NOMO-1 treated with DMSO at 0.1 percent for 48 hours (cell line): ENCODE measurements around the gene TMF1.

Experiments
- DNase-seq: peaks from one replicate; lab custom pipeline; 2025; ENCODE audit not compliant: unreplicated experiment; lab: John Stamatoyannopoulos, UW

The TMF1 gene

DNA sequence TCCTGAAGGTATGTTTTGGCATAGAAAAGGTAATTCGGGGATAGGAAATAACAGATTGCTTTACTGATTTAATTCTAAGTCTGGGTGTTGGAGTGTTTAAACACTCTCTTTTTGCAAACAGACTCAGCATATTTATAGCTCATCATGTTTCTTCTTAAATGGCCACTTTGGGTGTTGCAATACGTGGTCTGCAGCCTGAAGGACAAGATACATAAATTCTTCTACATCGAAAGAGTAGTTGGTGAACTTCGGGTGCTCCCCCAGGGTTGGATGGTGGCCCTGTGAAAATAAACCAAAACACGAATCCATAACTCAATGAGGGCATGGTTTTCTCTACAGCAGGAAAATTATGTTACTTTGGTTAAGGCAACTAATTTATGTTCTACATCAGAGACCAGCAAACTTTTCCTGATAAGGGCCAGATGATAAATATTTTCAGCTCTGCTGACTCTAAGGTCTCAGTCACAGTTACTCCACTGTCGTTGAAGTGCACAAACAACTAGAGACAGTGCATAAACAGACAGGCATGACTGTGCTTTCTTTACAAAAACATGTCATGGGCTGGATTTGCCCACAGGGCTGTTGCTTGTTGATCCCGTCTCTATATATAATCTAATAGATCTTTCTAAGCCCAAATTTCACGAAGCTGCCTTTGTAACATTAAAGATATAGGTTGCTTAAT is 74.5 kb downstream of the TMF1 start:
- peak; percentile 11 for DNase-seq

DNA sequence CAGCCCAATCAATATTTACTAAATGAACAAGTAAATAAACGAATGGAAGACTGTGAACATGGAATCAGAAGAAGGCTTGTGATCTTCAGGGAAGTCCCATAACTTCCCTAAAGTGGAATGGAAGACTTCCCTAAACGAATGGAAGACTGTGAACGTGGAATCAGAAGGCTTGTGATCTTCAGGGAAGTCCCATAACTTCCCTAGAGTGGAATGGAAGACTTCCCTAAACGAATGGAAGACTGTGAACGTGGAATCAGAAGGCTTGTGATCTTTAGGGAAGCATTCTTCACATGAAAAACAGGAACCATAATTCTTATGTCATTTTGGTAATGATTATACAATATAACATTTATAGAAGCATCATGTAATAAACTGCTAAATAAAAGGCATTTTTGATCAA is 77.4 kb downstream of the TMF1 start:
- DNase-seq, result no peak

DNA sequence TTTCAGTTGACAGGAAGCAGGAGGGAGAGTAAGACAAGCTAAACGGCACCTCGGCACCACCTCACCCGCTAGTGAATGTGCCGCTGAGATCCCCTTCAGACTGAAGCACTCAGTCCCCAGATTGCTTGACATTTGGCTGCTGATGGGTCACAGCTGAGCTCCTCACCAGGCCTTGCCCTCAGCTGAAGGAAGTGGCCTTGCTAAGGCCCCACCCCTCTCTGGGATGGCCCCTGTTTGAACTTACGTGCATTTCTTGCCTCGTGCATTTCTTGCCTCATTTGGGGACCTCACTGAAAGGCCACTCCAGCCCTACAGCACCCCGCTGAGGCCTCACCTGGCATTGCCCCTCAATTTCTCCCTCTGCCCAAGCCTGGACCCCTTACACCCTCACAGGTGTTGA is 78.5 kb downstream of the TMF1 start:
- DNase-seq, result no peak

DNA sequence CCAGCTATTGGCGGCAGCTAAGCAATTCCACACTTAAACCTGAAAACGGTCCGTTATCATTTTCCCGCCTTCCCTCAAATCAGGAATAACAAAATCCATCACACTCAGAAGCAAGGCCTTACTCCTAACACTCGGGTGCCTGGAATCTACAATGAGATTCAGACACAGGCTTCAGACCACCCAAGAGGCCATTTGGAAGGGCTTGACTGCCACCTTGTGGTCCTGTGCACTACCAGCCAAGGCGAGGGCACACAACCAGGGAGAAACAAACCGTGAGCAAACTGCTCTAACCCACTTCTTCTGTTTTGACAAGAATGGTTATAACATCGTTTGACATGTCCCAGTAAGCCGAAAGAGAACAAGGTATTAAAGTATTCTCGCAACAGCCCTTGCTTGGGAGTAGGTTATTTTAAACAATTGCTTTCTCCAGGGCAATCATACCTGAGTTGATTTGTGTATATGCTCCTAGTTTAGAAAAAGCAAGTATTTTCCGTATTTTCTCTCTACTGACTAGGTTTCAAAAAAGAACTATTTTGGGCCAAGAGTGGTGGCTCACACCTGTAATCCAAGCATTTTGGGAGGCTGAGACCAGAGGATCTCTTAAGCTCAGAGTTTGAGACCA is 79.7 kb downstream of the TMF1 start:
- DNase-seq, result peak; percentile 41
